ENCODE results near the gene CPN2. TPM values are rescaled to one million over a fixed set of nuclear protein-coding genes. Genes with fewer than 3 reads are reported as not detected.

Gene CPN2
- total RNA-seq, 1 experiment from 2014 or later: not detected

DNA sequence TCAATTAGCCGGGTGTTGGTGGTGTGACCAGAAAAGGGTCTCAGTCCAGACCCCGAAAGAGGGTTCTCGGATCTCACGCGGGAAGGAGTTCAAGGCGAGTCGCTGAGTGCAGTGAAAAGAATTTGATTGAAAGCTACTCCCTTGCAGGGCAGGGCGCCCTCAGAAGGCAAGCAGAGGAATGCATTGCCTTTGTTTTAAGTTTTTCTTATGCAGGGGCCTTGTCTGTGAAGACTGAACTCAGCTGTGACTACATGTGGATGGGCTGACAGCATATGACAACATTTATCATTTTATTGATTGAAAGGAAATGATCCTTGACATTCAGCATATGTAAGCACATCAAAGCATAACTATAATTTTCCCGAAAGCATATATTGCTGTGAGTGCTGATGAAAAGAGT lies 11.8 kb downstream of the CPN2 start:
- no peak overlapping the region for H3K4me3 ChIP-seq
- no peak for DNase-seq (ENCODE audit: low read depth in 1 of 2, low spot score in 2 of 2)
- H3K27me3 ChIP-seq (replicated peaks): no peaks in the 10 kb centered on the region
- H3K36me3 ChIP-seq: no peaks in the 10 kb centered on the region
- H3K27ac ChIP-seq: no peak overlapping the region
- H3K9me3 ChIP-seq (replicated peaks): no peaks in the 10 kb centered on the region
- no peaks in the 10 kb centered on the region for H3K4me1 ChIP-seq (replicated peaks)

DNA sequence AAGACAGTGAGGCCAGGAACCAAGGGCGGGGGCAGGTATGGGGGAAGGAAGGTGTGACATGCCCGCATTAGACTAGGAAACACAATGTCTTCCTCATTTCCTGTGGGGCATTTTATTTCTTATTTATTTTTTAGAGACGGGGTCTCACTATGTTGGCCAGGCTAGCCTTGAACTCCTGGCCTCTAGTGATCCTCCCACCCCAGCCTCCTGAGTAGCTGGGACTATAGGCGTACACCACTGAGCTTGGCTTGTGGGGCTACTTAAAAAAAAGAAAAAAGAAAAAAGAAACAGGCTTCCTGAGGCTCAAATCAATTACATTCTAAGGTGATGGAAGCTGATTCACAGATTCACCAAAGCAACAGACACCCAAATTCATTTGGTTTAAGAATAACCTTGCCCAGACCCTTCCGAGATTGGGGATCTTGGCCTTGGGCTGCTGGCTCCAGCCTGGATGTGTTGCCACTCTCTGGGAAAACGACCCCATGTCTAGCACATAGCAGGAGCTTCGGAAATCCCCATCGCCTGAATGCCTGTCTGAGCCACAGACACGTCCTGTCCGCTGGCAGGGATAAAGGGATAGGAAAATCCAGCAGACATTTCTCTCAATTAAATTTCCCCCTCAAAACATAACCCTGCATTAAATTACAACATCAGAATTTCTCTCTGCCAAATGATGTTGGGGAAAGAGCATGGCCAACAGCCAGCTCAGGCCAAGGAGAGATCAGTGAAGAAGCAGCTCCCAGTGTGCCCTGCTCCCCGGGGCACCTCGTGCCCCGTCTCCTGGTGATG lies 13.0 kb downstream of the CPN2 start:
- no peak overlapping the region for H3K4me3 ChIP-seq
- no peaks in the 10 kb centered on the region for H3K9me3 ChIP-seq (replicated peaks)
- H3K27me3 ChIP-seq (replicated peaks): peaks cover 3% of the 10 kb centered on the region; the same call in 1 of the 2 replicates
- H3K36me3 ChIP-seq: no peaks in the 10 kb centered on the region
- no peak overlapping the region for H3K27ac ChIP-seq
- H3K4me1 ChIP-seq (replicated peaks): peaks cover 5% of the 10 kb centered on the region
- DNase-seq (ENCODE audit: low read depth in 1 of 2, low spot score in 2 of 2): no peak

DNA sequence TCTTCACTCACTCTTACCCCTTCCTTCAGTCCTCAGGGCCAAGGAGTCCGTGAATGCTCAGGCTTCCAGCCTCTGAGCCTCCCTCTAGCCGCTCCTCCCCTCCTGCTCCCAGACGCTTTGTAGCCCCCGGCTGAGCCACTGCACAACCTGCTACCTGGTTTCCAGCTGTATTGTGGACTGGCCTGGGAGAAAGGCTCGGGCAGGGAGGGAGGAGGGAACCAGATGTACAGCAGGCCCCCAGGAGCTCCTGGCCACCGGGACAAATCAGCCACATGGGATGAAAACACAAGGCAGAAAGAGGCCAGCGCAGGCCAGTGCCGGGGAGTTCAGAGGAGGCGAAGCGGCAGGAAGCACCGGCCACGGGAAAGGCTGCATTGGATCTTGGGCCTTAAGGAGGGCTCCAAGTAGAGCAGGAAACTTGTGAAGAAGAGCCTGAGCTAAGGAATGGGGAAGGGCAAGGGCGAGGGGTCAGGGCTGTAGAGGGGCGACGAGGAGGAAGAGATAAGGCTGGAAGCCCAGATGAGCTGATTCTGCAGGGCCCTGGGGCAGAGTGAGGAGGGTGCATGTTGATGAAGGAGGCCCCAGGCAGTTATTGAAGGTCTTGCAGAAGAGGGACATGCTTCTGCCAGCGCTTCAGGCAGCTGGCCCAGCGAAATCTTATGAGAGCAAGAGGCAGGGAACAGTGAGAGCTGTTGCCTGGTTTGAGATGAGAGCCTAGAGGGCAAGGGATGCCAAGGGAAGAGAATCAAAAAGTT lies 14.3 kb downstream of the CPN2 start:
- Histone ChIP-seq H3K27me3 (replicated peaks) (peaks cover 11% of the 10 kb centered on the region; the same call in 1 of the 2 replicates), H3K27ac (no peak overlapping the region), H3K4me1 (replicated peaks) (peaks cover 5% of the 10 kb centered on the region), H3K36me3 (no peaks in the 10 kb centered on the region), H3K9me3 (replicated peaks) (no peaks in the 10 kb centered on the region), H3K4me3 (no peak overlapping the region)
- no peak for DNase-seq (ENCODE audit: low read depth in 1 of 2, low spot score in 2 of 2)

GRCh38 chr3:194333981-194334320 lies 17.2 kb downstream of the CPN2 start:
- peaks cover 5% of the 10 kb centered on the region for H3K4me1 ChIP-seq (replicated peaks)
- H3K27me3 ChIP-seq (replicated peaks): peaks cover 11% of the 10 kb centered on the region; the same call in 1 of the 2 replicates
- DNase-seq (ENCODE audit: low read depth in 1 of 2, low spot score in 2 of 2): no peak
- H3K9me3 ChIP-seq (replicated peaks): no peaks in the 10 kb centered on the region
- H3K4me3 ChIP-seq: peak overlapping the region; percentile 36
- no peak overlapping the region for H3K27ac ChIP-seq
- H3K36me3 ChIP-seq: no peaks in the 10 kb centered on the region

GRCh38 chr3:194333212-194333980 lies 17.7 kb downstream of the CPN2 start:
- no peaks in the 10 kb centered on the region for H3K36me3 ChIP-seq
- H3K4me1 ChIP-seq (replicated peaks): peaks cover 5% of the 10 kb centered on the region
- DNase-seq (ENCODE audit: low read depth in 1 of 2, low spot score in 2 of 2): peak; percentile 81 to 88
- no peak overlapping the region for H3K27ac ChIP-seq
- peak overlapping the region; percentile 36 for H3K4me3 ChIP-seq
- peaks cover 11% of the 10 kb centered on the region; the same call in 1 of the 2 replicates for H3K27me3 ChIP-seq (replicated peaks)
- no peaks in the 10 kb centered on the region for H3K9me3 ChIP-seq (replicated peaks)

DNA sequence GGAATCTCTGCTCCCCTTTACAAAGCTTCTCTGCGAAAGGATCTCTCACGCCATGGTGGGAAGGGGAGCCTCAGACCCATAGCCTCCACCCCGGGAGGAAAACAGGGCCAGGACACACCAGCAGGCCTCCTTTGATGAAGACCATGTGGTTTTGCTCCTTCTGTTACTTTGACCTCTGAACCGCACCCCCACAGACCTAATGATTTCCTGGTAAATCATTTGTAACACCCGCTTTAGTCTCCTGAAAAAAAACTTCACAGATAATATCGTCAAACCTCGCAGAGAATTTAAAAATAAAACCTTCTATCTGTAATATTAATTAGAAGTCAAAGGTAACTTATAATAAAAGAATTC lies 18.3 kb downstream of the CPN2 start:
- no peaks in the 10 kb centered on the region for H3K9me3 ChIP-seq (replicated peaks)
- H3K36me3 ChIP-seq: no peaks in the 10 kb centered on the region
- no peak overlapping the region for H3K4me3 ChIP-seq
- no peak for DNase-seq (ENCODE audit: low read depth in 1 of 2, low spot score in 2 of 2)
- peaks cover 11% of the 10 kb centered on the region; the same call in 1 of the 2 replicates for H3K27me3 ChIP-seq (replicated peaks)
- peaks cover 5% of the 10 kb centered on the region for H3K4me1 ChIP-seq (replicated peaks)
- no peak overlapping the region for H3K27ac ChIP-seq

DNA sequence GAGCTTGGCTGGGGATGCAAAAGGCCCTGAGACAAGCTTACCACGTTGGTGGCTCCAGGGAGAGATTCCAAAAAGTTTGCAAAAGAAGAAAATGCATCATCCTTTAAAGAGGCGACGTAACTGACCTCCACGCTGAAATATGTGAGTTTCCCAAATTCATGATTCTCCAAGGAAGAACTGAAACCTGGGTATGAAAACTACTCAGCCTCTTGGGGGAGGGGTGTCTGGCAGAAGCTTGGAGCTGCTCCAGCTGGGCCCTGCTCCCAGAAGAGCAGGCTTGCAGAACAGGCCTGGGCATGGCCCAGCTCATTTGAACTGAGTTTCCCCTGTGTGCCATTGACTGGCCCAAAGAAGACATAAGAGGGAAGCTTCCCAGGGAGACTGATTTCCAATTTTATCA lies 20.5 kb downstream of the CPN2 start:
- H3K4me3 ChIP-seq: no peak overlapping the region
- no peaks in the 10 kb centered on the region; the same call in 1 of the 2 replicates for H3K9me3 ChIP-seq (replicated peaks)
- no peaks in the 10 kb centered on the region for H3K36me3 ChIP-seq
- DNase-seq (ENCODE audit: low read depth in 1 of 2, low spot score in 2 of 2): no peak
- H3K27me3 ChIP-seq (replicated peaks): peaks cover 11% of the 10 kb centered on the region; the same call in 1 of the 2 replicates
- H3K27ac ChIP-seq: no peak overlapping the region
- peaks cover 5% of the 10 kb centered on the region for H3K4me1 ChIP-seq (replicated peaks)

- Histone ChIP-seq H3K4me3 (no peak overlapping the region), H3K27ac (no peak overlapping the region), H3K27me3 (replicated peaks) (peaks cover 11% of the 10 kb centered on the region; the same call in 1 of the 2 replicates), H3K4me1 (replicated peaks) (peaks cover 5% of the 10 kb centered on the region), H3K36me3 (no peaks in the 10 kb centered on the region), H3K9me3 (replicated peaks) (no peaks in the 10 kb centered on the region; the same call in 1 of the 2 replicates)
- DNase-seq (ENCODE audit: low read depth in 1 of 2, low spot score in 2 of 2): no peak
These were observed 21.0 kb downstream of the CPN2 start for GRCh38 chr3:194330160-194330559.

- Histone ChIP-seq H3K27me3 (replicated peaks) (peaks cover 11% of the 10 kb centered on the region; the same call in 1 of the 2 replicates), H3K36me3 (no peaks in the 10 kb centered on the region), H3K4me1 (replicated peaks) (peaks cover 5% of the 10 kb centered on the region), H3K4me3 (no peak overlapping the region), H3K9me3 (replicated peaks) (no peaks in the 10 kb centered on the region; the same call in 1 of the 2 replicates), H3K27ac (no peak overlapping the region)
- DNase-seq (ENCODE audit: low read depth in 1 of 2, low spot score in 2 of 2): no peak
These were observed 21.6 kb downstream of the CPN2 start for GRCh38 chr3:194329583-194329965.

- H3K4me1 ChIP-seq (replicated peaks): peaks cover 8% of the 10 kb centered on the region
- H3K9me3 ChIP-seq (replicated peaks): no peaks in the 10 kb centered on the region; the same call in 1 of the 2 replicates
- DNase-seq (ENCODE audit: low read depth in 1 of 2, low spot score in 2 of 2): no peak
- H3K4me3 ChIP-seq: no peak overlapping the region
- H3K27ac ChIP-seq: no peak overlapping the region
- H3K27me3 ChIP-seq (replicated peaks): peaks cover 11% of the 10 kb centered on the region; the same call in 1 of the 2 replicates
- H3K36me3 ChIP-seq: no peaks in the 10 kb centered on the region
These were observed 22.1 kb downstream of the CPN2 start for GRCh38 chr3:194328942-194329582.

- peaks cover 10% of the 10 kb centered on the region for H3K4me1 ChIP-seq (replicated peaks)
- no peak for DNase-seq (ENCODE audit: low read depth in 1 of 2, low spot score in 2 of 2)
- H3K4me3 ChIP-seq: no peak overlapping the region
- H3K27ac ChIP-seq: no peak overlapping the region
- H3K36me3 ChIP-seq: no peaks in the 10 kb centered on the region
- H3K9me3 ChIP-seq (replicated peaks): no peaks in the 10 kb centered on the region; the same call in 1 of the 2 replicates
- peaks cover 8% of the 10 kb centered on the region; the same call in 1 of the 2 replicates for H3K27me3 ChIP-seq (replicated peaks)
These were observed 23.0 kb downstream of the CPN2 start for GRCh38 chr3:194328053-194328657.

DNA sequence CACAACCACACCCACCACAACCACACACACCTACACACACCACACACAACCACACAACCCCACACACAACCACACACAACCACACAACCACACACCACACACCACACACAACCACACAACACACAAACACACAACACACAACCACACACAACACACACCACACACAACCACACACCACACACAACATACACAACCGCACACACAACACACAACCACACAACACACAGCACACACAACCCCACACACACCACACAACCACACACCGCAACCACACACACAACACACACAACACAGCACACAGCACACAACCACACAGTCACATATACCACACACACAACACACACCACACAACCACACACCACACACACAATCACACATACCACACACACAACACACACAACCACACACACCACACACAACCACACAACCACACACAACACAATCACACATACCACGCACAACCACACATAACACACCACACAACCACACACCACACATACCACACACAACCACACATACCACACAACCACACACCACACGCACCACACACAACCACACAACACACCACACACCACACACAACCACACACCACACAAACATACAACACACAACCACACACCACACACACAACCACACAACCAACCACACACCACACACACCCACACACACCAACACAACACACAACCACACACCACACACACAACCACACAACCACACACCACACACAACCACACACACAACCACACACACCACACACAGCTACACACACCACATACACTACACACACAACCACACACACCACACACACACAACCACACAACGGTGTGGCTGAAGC lies 23.7 kb downstream of the CPN2 start:
- H3K9me3 ChIP-seq (replicated peaks): no peaks in the 10 kb centered on the region; the same call in 1 of the 2 replicates
- peaks cover under 1% of the 10 kb centered on the region; the same call in 1 of the 2 replicates for H3K27me3 ChIP-seq (replicated peaks)
- peaks cover 17% of the 10 kb centered on the region for H3K4me1 ChIP-seq (replicated peaks)
- H3K27ac ChIP-seq: no peak overlapping the region
- H3K36me3 ChIP-seq: no peaks in the 10 kb centered on the region
- H3K4me3 ChIP-seq: no peak overlapping the region
- DNase-seq (ENCODE audit: low read depth in 1 of 2, low spot score in 2 of 2): no peak
